Fibroblast of villous mesenchyme (primary cell): ENCODE results near the gene NOP9. TPM values are rescaled to one million over a fixed set of nuclear protein-coding genes. Genes with fewer than 3 reads are reported as not detected.

Source experiments
- DNase-seq: peaks from one replicate; pipeline ENCODE4 v3.0.0-alpha.2; 2010; ENCODE audit warnings: low read depth
- H3K4me3 ChIP-seq: 2 replicates; pipeline ENCODE4 v1.5.1; 2011; ENCODE audit warnings: low read depth, mild to moderate bottlenecking, low read length
- total RNA-seq: library from RNA; depleted of rRNA; stranded (reverse); fragments of >200 nt; gene quantifications from 2 replicates; pipeline ENCODE4 v1.2.3, GENCODE V29; 2012
- TF ChIP-seq, protein P1 (sequence below): IDR thresholded peaks from 2 replicates; pipeline ENCODE4 v1.5.1; 2012; ENCODE audit warnings: low read depth, mild to moderate bottlenecking, low read length; ENCODE audit not compliant: insufficient read depth

Gene NOP9
- total RNA-seq, 1 donor = 29.4 TPM

DNA sequence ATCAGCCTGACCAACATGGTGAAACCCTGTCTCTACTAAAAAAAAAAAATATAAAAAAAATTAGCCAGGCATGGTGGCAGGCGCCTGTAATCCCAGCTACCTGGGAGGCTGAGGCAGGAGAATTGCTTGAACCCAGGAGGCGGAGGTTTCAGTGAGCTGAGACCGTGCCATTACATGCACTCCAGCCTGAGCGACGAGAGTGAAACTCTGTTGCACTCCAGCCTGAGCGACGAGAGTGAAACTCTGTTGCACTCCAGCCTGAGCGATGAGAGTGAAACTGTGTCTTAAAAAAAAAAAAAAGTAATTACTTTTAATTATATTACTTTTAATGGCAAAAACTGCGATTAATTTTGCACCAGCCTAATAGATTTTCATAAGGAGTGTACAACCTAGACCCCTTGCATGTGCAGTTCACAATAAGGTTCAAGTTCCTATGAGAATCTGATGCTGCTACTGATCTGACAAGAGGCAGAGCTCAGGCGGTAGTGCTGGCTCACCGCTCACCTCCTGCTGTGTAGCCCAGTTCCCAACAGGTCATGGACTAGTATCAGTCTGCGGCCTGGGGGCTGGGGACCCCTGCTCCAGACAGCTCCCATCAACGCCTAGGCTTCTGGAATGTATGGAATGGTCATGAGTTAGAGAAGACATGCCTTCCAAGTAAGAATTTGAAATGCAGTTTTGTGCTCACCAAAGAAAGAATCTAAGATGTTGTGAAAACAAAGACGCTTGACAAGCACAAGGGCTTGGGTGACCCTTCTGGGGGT, 21.7 kb downstream of the NOP9 start:
- TF ChIP-seq, protein P1, sequence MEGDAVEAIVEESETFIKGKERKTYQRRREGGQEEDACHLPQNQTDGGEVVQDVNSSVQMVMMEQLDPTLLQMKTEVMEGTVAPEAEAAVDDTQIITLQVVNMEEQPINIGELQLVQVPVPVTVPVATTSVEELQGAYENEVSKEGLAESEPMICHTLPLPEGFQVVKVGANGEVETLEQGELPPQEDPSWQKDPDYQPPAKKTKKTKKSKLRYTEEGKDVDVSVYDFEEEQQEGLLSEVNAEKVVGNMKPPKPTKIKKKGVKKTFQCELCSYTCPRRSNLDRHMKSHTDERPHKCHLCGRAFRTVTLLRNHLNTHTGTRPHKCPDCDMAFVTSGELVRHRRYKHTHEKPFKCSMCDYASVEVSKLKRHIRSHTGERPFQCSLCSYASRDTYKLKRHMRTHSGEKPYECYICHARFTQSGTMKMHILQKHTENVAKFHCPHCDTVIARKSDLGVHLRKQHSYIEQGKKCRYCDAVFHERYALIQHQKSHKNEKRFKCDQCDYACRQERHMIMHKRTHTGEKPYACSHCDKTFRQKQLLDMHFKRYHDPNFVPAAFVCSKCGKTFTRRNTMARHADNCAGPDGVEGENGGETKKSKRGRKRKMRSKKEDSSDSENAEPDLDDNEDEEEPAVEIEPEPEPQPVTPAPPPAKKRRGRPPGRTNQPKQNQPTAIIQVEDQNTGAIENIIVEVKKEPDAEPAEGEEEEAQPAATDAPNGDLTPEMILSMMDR = no peak
- no peak overlapping the region for H3K4me3 ChIP-seq

DNA sequence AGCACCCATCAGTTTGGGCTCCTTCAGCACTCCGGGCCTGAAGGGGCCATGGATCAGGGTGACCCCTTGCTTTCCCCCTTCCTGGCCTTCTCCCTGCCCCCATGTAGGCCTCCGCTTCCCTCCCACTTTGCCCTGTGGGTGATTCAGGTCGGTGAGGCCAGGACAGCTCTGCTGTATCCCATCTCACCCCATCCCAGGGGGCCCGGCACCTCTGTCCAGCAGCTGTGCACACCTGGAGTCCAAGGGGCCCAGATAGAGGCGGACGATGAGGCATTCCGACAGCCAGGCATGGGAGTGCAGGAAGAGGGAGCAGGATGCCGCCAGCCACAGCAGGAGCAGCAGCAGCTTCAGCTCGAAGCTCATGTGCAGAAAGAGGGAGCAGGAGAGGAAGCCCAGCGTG, 23.0 kb downstream of the NOP9 start:
- TF ChIP-seq, protein P1 = no peak
- no peak overlapping the region for H3K4me3 ChIP-seq
- DNase-seq = no peak

More for the DNA sequence above, 21.7 kb downstream of the NOP9 start:
- DNase-seq = no peak

- TF ChIP-seq, protein P1 = no peak
- DNase-seq = no peak
- H3K4me3 ChIP-seq = no peak overlapping the region
Measured at GRCh38 chr14:24323341-24323740, 23.7 kb downstream of the NOP9 start.

GRCh38 chr14:24324024-24324423, 24.4 kb downstream of the NOP9 start:
- no peak overlapping the region for H3K4me3 ChIP-seq
- no peak for DNase-seq
- TF ChIP-seq, protein P1 = no peak

GRCh38 chr14:24325041-24325530, 25.4 kb downstream of the NOP9 start:
- no peak overlapping the region for H3K4me3 ChIP-seq
- TF ChIP-seq, protein P1 = no peak
- no peak for DNase-seq

- DNase-seq = no peak
- TF ChIP-seq, protein P1 = no peak
- no peak overlapping the region for H3K4me3 ChIP-seq
Measured at GRCh38 chr14:24325963-24326362, 26.3 kb downstream of the NOP9 start.
